Endothelial cell of umbilical vein (primary cell): Measurements from ENCODE around the gene RPGRIP1. TPM values are rescaled to one million over a fixed set of nuclear protein-coding genes. Genes with fewer than 3 reads are reported as not detected.
A peak's percentile ranks its signal among the peaks of the same experiment; 100 is the strongest.

Experiments
- BruUV-seq: library from RNA; stranded (reverse); fragments of 400-500 nt; replicated peaks from 2 replicates; lab custom pipeline; 2021; lab: Mats Ljungman, UMichigan
- CTCF ChIA-PET: fragments of 300-600, 350-600 bp; sonication (Branson Sonifier 250); formaldehyde crosslinking; loops from one replicate; lab custom pipeline; 2021; ENCODE audit warnings: antibody characterized with exemption, inconsistent platforms; lab: Charles Lee
- POLR2A ChIA-PET: fragments of 300-600, 350-600 bp; sonication (Branson Sonifier 250); formaldehyde crosslinking; loops from one replicate; lab custom pipeline; 2021; ENCODE audit warnings: antibody characterized with exemption, inconsistent platforms; lab: Charles Lee
- DNase-seq: peaks from one replicate; pipeline ENCODE4 v3.0.0-alpha.2; 2011; ENCODE audit warnings: low read depth, low spot score
- FAIRE-seq: peaks from 2 replicates; lab custom pipeline; 2011; peaks lifted over from hg19 to GRCh38; lab: Jason Lieb, UNC
- H2AFZ ChIP-seq: 2 replicates; pipeline ENCODE4 v1.6.0; 2012; ENCODE audit warnings: low read depth, low read length, control low read depth, inconsistent platforms
- H3K27ac ChIP-seq: 2 replicates; pipeline ENCODE4 v1.5.1; 2011; ENCODE audit warnings: low read depth, mild to moderate bottlenecking, control low read depth, low read length, moderate library complexity; ENCODE audit not compliant: insufficient read depth
- H3K27me3 ChIP-seq, 2 experiments: 2 replicates each; pipeline versions ENCODE4 v1.6.0 to v1.6.1; 2011; ENCODE audit warnings: low read length in 2 of 2, mixed read lengths in 1 of 2; ENCODE audit not compliant: control insufficient read depth in 2 of 2, insufficient read depth in 2 of 2
- H3K36me3 ChIP-seq, 2 experiments: 2 replicates in 1 of 2; 3 replicates in 1 of 2; pipeline ENCODE4 v1.5.1; 2011; ENCODE audit warnings: low read length in 2 of 2, mild to moderate bottlenecking in 1 of 2, moderate library complexity in 1 of 2; ENCODE audit not compliant: control insufficient read depth in 2 of 2, insufficient read depth in 2 of 2; ENCODE audit errors: extremely low read depth in 1 of 2
- H3K4me1 ChIP-seq: 3 replicates; pipeline ENCODE4 v1.5.1; 2011; ENCODE audit warnings: mild to moderate bottlenecking, low read length; ENCODE audit not compliant: control insufficient read depth, insufficient read depth; ENCODE audit errors: extremely low read depth
- H3K4me2 ChIP-seq: 2 replicates; pipeline ENCODE4 v1.6.1; 2011; ENCODE audit warnings: low read length, control low read depth, mixed read lengths; ENCODE audit not compliant: insufficient read depth
- H3K4me3 ChIP-seq, 3 experiments: fragments of 200-600 bp in 1 of 3; sonication (generic), shearing (Covaris generic) in 1 of 3; replicated peaks in 1 of 3; 2 replicates each; pipeline ENCODE4 v1.5.1; 2011 to 2016; ENCODE audit warnings: control low read depth in 3 of 3, low read length in 3 of 3, mild to moderate bottlenecking in 2 of 3, inconsistent platforms in 1 of 3, low read depth in 1 of 3, moderate library complexity in 1 of 3; ENCODE audit not compliant: insufficient read depth in 1 of 3
- H3K79me2 ChIP-seq: 2 replicates; pipeline ENCODE4 v1.6.0; 2012; ENCODE audit warnings: low read length, inconsistent platforms; ENCODE audit not compliant: control insufficient read depth, insufficient read depth
- H3K9ac ChIP-seq: replicated peaks from 2 replicates; pipeline ENCODE3; 2011; ENCODE audit warnings: low read length, control low read depth; ENCODE audit not compliant: insufficient read depth; ENCODE audit errors: extremely low read depth
- H3K9me1 ChIP-seq: replicated peaks from 3 replicates; pipeline ENCODE4 v1.6.0; 2011; ENCODE audit warnings: mild to moderate bottlenecking, low read length; ENCODE audit not compliant: control insufficient read depth, insufficient read depth; ENCODE audit errors: extremely low read depth
- H3K9me3 ChIP-seq: replicated peaks from 2 replicates; pipeline ENCODE4 v1.5.1; 2012; ENCODE audit warnings: low read length, inconsistent platforms; ENCODE audit not compliant: control insufficient read depth, insufficient read depth
- H4K20me1 ChIP-seq: replicated peaks from 2 replicates; pipeline ENCODE3; 2011; ENCODE audit warnings: mild to moderate bottlenecking, low read length; ENCODE audit not compliant: control insufficient read depth, insufficient read depth; ENCODE audit errors: extremely low read depth
- CTCF ChIP-seq, 2 donors: IDR thresholded peaks; 1 replicate in 1 of 2; 2 replicates in 1 of 2; pipeline ENCODE4 v1.5.1; 2011; ENCODE audit warnings: low read length in 2 of 2, mild to moderate bottlenecking in 2 of 2, moderate library complexity in 2 of 2, control low read depth in 1 of 2, inconsistent platforms in 1 of 2, low read depth in 1 of 2; ENCODE audit not compliant: insufficient read depth in 1 of 2; ENCODE audit errors: extremely low read depth in 1 of 2
- EZH2 ChIP-seq: IDR thresholded peaks from 2 replicates; pipeline ENCODE4 v1.6.1; 2012; ENCODE audit warnings: borderline replicate concordance, low read depth, mild to moderate bottlenecking, moderate library complexity, low read length, inconsistent platforms; ENCODE audit not compliant: severe bottlenecking
- GATA2 ChIP-seq: IDR thresholded peaks from 2 replicates; pipeline ENCODE4 v1.7.0; 2011; ENCODE audit warnings: low read depth, mild to moderate bottlenecking, moderate library complexity, mixed read lengths, low read length; ENCODE audit not compliant: insufficient read length, insufficient read depth
- POLR2A ChIP-seq: IDR thresholded peaks from 2 replicates; pipeline ENCODE4 v1.6.1; 2012; ENCODE audit warnings: low read depth, mild to moderate bottlenecking, control low read depth, low read length
- dilution Hi-C: fragments of 300-500 bp; cut with MboI; formaldehyde crosslinking; loops from one replicate; pipeline ENCODE4 v1.15.0; 2019; ENCODE audit warnings: low sequenced_read_pairs; ENCODE audit not compliant: extremely low pct_ligation_motif_present
- intact Hi-C: fragments of 100-400 bp; cut with micrococcal nuclease; formaldehyde crosslinking; loops from one replicate; pipeline ENCODE4 v1.10.0; 2022
- polyA plus RNA-seq, 4 experiments: library from polyadenylated mRNA; depleted of rRNA in 3 of 4; stranded (reverse) in 3 of 4; unstranded in 1 of 4; fragments of >200 nt; gene quantifications; 2 replicates each; pipeline versions ENCODE4 v1.2.1 to v1.2.3, GENCODE V29; 2011 to 2012; ENCODE audit warnings: missing spikeins in 1 of 4
- total RNA-seq: library from RNA; stranded (reverse); gene quantifications from 2 replicates; pipeline ENCODE4 v1.2.3, GENCODE V29; 2021

Gene RPGRIP1
- total and polyA plus RNA-seq, 2 donors (not counting 3 experiments of a cell fraction or from before 2014, with no cell fraction given) = not detected

DNA sequence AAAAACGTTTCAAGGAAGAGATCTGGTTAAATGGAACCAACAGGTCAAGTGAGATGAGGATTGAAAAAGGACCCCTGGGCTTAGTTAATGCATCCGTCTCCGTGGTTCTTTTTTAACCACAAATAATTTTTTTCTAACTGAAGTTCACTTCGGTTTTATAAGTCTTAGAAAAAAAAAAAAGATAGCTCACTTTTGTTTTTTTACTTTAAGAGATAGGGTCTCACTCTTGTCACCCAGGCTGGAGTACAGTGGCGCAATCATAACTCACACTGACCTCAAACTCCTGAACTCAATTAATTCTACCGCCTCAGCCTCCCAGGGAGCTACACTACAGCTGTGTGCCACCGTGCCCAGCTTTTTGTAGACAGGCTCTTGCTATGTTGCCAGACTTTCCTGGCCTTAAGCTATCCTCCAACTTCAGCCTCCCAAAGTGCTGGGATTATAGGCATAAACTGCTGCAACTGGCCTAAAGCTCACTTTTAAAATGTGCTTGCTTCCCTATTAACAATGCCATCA lies 22.4 kb upstream of the RPGRIP1 start:
- no peak for TF ChIP-seq CTCF (IDR thresholded peaks at IDR 0.05; ENCODE audit: extremely low read depth in 1 of 2, insufficient read depth in 1 of 2, low read depth in 1 of 2, low read length in 2 of 2)
- TF ChIP-seq POLR2A = peak; percentile 25
- no peak for TF ChIP-seq GATA2
- CTCF ChIA-PET = no interaction called here
- Histone ChIP-seq H3K36me3 (peaks cover 18 to 49% of the 10 kb centered on the region in 2 experiments), H3K9me3 (no peaks in the 10 kb centered on the region), H3K27me3 (no peaks in the 10 kb centered on the region), H4K20me1 (peaks cover 44% of the 10 kb centered on the region), H3K9ac (no peak overlapping the region), H3K4me2 (no peak overlapping the region), H2AFZ (no peak overlapping the region), H3K79me2 (peaks cover 98% of the 10 kb centered on the region), H3K27ac (no peak overlapping the region), H3K4me3 (no peak overlapping the region), H3K4me1 (peaks cover 4% of the 10 kb centered on the region), H3K9me1 (peaks cover 2% of the 10 kb centered on the region)
- DNase-seq = no peak
- dilution Hi-C loops = no loop called here
- BruUV-seq = no TSS peak
- intact Hi-C loops = no loop called here
- POLR2A ChIA-PET = no interaction called here
- FAIRE-seq = no peak

DNA sequence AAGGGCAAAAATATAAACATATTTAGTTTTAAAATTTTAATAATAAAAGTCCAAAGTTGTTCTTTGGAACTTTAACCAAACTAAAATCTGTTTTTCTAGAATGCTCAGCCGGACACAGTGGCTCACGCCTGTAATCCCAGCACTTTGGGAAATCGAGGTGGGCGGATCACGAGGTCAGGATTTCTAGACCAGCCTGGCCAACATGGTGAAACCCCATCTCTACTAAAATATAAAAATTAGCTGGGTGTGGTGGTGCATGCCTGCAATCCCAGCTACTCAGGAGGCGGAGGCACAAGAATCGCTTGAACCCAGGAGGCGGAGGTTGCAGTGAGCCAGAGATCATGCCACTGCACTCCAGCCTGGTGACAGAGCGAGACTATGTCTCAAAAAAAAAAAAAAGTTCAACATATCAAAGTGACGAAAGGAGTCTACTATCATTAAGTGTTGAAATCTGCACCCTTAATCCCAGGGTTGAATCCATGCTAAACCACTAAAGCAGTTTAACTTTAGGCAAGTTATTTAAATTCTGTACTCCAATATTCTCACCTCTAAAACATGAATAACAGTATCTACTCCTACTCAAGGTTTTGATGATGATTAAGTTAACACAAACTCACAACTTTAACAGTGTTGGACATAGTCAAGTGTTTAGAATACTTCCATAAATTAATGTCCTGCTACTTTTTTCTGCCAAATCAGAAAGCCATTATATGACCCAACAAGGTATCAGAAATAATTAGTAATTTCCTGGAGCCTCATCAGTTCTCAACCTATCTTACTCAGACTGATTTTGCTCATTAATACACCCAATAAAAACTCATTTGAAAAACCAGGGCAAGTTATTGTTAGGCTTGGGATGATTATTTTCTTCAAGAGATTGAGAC lies 21.6 kb upstream of the RPGRIP1 start:
- H3K4me3 ChIP-seq = no peak overlapping the region
- peaks cover 47% of the 10 kb centered on the region for H4K20me1 ChIP-seq
- ChIA-PET POLR2A (no interaction called here), CTCF (no interaction called here)
- FAIRE-seq = no peak
- peaks cover 98% of the 10 kb centered on the region for H3K79me2 ChIP-seq
- H3K9me3 ChIP-seq = no peaks in the 10 kb centered on the region
- intact Hi-C loops (no loop called here), dilution Hi-C loops (no loop called here)
- H3K36me3 ChIP-seq = peaks cover 19 to 45% of the 10 kb centered on the region in 2 experiments
- no peak overlapping the region for H3K4me2 ChIP-seq
- H3K4me1 ChIP-seq = peaks cover 10% of the 10 kb centered on the region
- no peaks in the 10 kb centered on the region for H3K27me3 ChIP-seq
- no peak overlapping the region for H3K27ac ChIP-seq
- BruUV-seq = no TSS peak
- H2AFZ ChIP-seq = no peak overlapping the region
- no peak overlapping the region for H3K9ac ChIP-seq
- H3K9me1 ChIP-seq = peaks cover 2% of the 10 kb centered on the region
- DNase-seq = no peak
- peak; percentile 30 for TF ChIP-seq POLR2A
- no peak for TF ChIP-seq EZH2
- no peak for TF ChIP-seq CTCF (IDR thresholded peaks at IDR 0.05; ENCODE audit: extremely low read depth in 1 of 2, insufficient read depth in 1 of 2, low read depth in 1 of 2, low read length in 2 of 2)
